ENCODE measurements around the gene EPS15. TPM values are rescaled to one million over a fixed set of nuclear protein-coding genes. Genes with fewer than 3 reads are reported as not detected.

Gene EPS15
- total and polyA plus RNA-seq, 9 of the 15 experiments (the other 6 are each of a cell fraction or from before 2014, with no cell fraction given), result 23.1 to 69.0 (median 41.7) TPM

- no peak for TF ChIP-seq THAP12 (CRISPR knock-in tag; IDR thresholded peaks at IDR 0.05)
- TF ChIP-seq MCM3 (IDR thresholded peaks at IDR 0.05), result no peak
Observed at GRCh38 chr1:51381964-51382363, 137.1 kb downstream of the EPS15 start (continued).

- no peaks in the 10 kb centered on the region for H3K79me2 ChIP-seq (ENCODE audit: control insufficient read depth, insufficient read depth, low read length)
- no peak overlapping the region for H2AFZ ChIP-seq (ENCODE audit: low read depth, low read length)
- POLR2A ChIA-PET, result interaction anchor here (1.2 kb wide), 1 partner anchor 34 kb away, joined by 3 read pairs; no protein-coding TSS in a partner anchor
- no TSS peak for BruUV-seq (replicated peaks)
- DNase-seq (ENCODE audit: extremely low read depth in 1 of 4, low spot score in 3 of 4) (no peak), ATAC-seq (no peak), FAIRE-seq (no peak)
- in situ Hi-C loops (cut with MboI) (no loop called here), intact Hi-C loops (cut with micrococcal nuclease) (no loop called here)
- no peak overlapping the region for H3K4me2 ChIP-seq (ENCODE audit: insufficient read depth, low read length)
- H3K9me3 ChIP-seq (replicated peaks; ENCODE audit: control insufficient read depth, insufficient read depth, low read depth, low read length), result peaks cover 4% of the 10 kb centered on the region; the same call in 1 of the 2 replicates
- H3K9me1 ChIP-seq (ENCODE audit: control insufficient read depth, insufficient read depth, low read length), result no peaks in the 10 kb centered on the region
- CTCF ChIA-PET (ENCODE audit: low intra/inter-chr PET ratio), result no interaction called here
- no peaks in the 10 kb centered on the region for H3K27me3 ChIP-seq (ENCODE audit: control insufficient read depth in 2 of 2, insufficient read depth in 2 of 2, low read length in 2 of 2)
- TF ChIP-seq XRCC4 (IDR thresholded peaks at IDR 0.05; ENCODE audit: extremely low read depth, insufficient read depth, insufficient read length) (no peak), CREB5 (CRISPR knock-in tag; IDR thresholded peaks at IDR 0.05) (no peak), ZNF695 (CRISPR knock-in tag; IDR thresholded peaks at IDR 0.05) (no peak), SRSF1 (IDR thresholded peaks at IDR 0.05; ENCODE audit: low read depth, low read length) (no peak), TBP (optimal IDR thresholded peaks at IDR 0.05; ENCODE audit: low read depth, low read length) (no peak), ZNF507 (tag; conservative IDR thresholded peaks at IDR 0.05) (0 out of 2 replicates have a peak, but pooled peaks have one; percentile 10)
- WGBS (ENCODE audit: insufficient coverage, low coverage, missing lambda C conversion rate), result 100% methylated on average over 1 of the region's 1 CpG
- H3K27ac ChIP-seq (ENCODE audit: extremely low read depth, low read depth, low read length), result no peak overlapping the region
- H3K4me3 ChIP-seq, result no peak overlapping the region
- no peaks in the 10 kb centered on the region for H4K20me1 ChIP-seq (replicated peaks; ENCODE audit: control insufficient read depth, insufficient read depth, low read length)
- no peaks in the 10 kb centered on the region for H3K4me1 ChIP-seq (replicated peaks in 1 of 2; ENCODE audit: control insufficient read depth in 2 of 2, insufficient read depth in 2 of 2, low read length in 2 of 2)
- peaks cover 36% of the 10 kb centered on the region for H3K36me3 ChIP-seq (ENCODE audit: control insufficient read depth, insufficient read depth, low read length)
- H3K9ac ChIP-seq (ENCODE audit: insufficient read depth in 1 of 2, low read depth in 2 of 2, low read length in 2 of 2), result no peak overlapping the region
Observed at GRCh38 chr1:51380936-51381335, 138.1 kb downstream of the EPS15 start.

All from K562 (cell line).